IMR-90 (cell line): ENCODE data around the gene COX7C. TPM values are rescaled to one million over a fixed set of nuclear protein-coding genes. Genes with fewer than 3 reads are reported as not detected.

Experiments
- ATAC-seq: fragments of 200-7000 bp; cut with Tn5 transposase; 2 replicates; pipeline ENCODE4 v1.9.1; 2020; ENCODE audit warnings: low read depth, mild to moderate bottlenecking, moderate library complexity
- Bru-seq: library from RNA; stranded (reverse); fragments of 400-500 nt; gene quantifications from one replicate; lab custom pipeline; 2021; lab: Mats Ljungman, UMichigan
- BruChase-seq, 2 experiments: library from RNA; stranded (reverse); fragments of 400-500 nt; gene quantifications; one replicate each; lab custom pipeline; 2021; lab: Mats Ljungman, UMichigan
- BruUV-seq: library from RNA; stranded (reverse); fragments of 400-500 nt; replicated peaks from 2 replicates; lab custom pipeline; 2021; lab: Mats Ljungman, UMichigan
- CTCF ChIA-PET: fragments of 300-600 bp; formaldehyde crosslinking; extraction: SDS; loops from one replicate; lab custom pipeline; 2021; ENCODE audit warnings: antibody characterized with exemption; lab: Yijun Ruan, JAX
- POLR2A ChIA-PET: fragments of 300-600 bp; sonication (Branson Sonifier 250); formaldehyde crosslinking; loops from one replicate; lab custom pipeline; 2022; ENCODE audit warnings: antibody characterized with exemption; ENCODE audit not compliant: unreplicated experiment; lab: Charles Lee
- DNase-seq: peaks from one replicate; pipeline ENCODE4 v3.0.0; 2013
- H2AFZ ChIP-seq: replicated peaks from 2 replicates; pipeline ENCODE3; 2013; ENCODE audit warnings: low read length, mild to moderate bottlenecking; ENCODE audit not compliant: poor library complexity
- H2AK5ac ChIP-seq: 2 replicates; pipeline ENCODE4 v1.6.1; 2013; ENCODE audit warnings: low read depth, low read length, inconsistent platforms
- H2AK9ac ChIP-seq: replicated peaks from 2 replicates; pipeline ENCODE3; 2013; ENCODE audit warnings: mild to moderate bottlenecking, low read depth, low read length, moderate library complexity; ENCODE audit not compliant: poor library complexity
- H2BK120ac ChIP-seq: 2 replicates; pipeline ENCODE4 v1.6.1; 2013; ENCODE audit warnings: low read depth, low read length, inconsistent platforms
- H2BK15ac ChIP-seq: 3 replicates; pipeline ENCODE4 v1.6.1; 2013; ENCODE audit warnings: low read depth, low read length, inconsistent platforms
- H2BK20ac ChIP-seq: 2 replicates; pipeline ENCODE4 v1.6.1; 2013; ENCODE audit warnings: low read depth, mild to moderate bottlenecking, inconsistent platforms, low read length, moderate library complexity
- H2BK5ac ChIP-seq: 2 replicates; pipeline ENCODE4 v1.6.1; 2013; ENCODE audit warnings: mild to moderate bottlenecking, low read depth, low read length, inconsistent platforms; ENCODE audit not compliant: poor library complexity, severe bottlenecking
- H3K14ac ChIP-seq: replicated peaks from 2 replicates; pipeline ENCODE4 v1.6.1; 2013; ENCODE audit warnings: low read depth, low read length, inconsistent platforms
- H3K18ac ChIP-seq: 2 replicates; pipeline ENCODE4 v1.6.1; 2013; ENCODE audit warnings: low read depth, low read length, control low read depth
- H3K23ac ChIP-seq: 2 replicates; pipeline ENCODE4 v1.6.1; 2013; ENCODE audit warnings: low read depth, low read length, inconsistent platforms
- H3K27ac ChIP-seq: 2 replicates; pipeline ENCODE4 v1.5.1; 2013; ENCODE audit warnings: mild to moderate bottlenecking, control low read depth, low read length; ENCODE audit not compliant: insufficient read depth
- H3K27me3 ChIP-seq: 2 replicates; pipeline ENCODE4 v1.6.1; 2013; ENCODE audit warnings: low read length; ENCODE audit not compliant: control insufficient read depth, insufficient read depth
- H3K36me3 ChIP-seq: 2 replicates; pipeline ENCODE4 v1.6.1; 2013; ENCODE audit warnings: low read length, mixed read lengths; ENCODE audit not compliant: control insufficient read depth, insufficient read depth
- H3K4ac ChIP-seq: 2 replicates; pipeline ENCODE4 v1.6.1; 2013; ENCODE audit warnings: low read depth, low read length, inconsistent platforms
- H3K4me1 ChIP-seq: 2 replicates; pipeline ENCODE4 v1.6.1; 2013; ENCODE audit warnings: low read length, mixed read lengths; ENCODE audit not compliant: control insufficient read depth, insufficient read depth
- H3K4me2 ChIP-seq: 2 replicates; pipeline ENCODE4 v1.6.1; 2013; ENCODE audit warnings: low read depth, mild to moderate bottlenecking, control low read depth, low read length, moderate library complexity
- H3K4me3 ChIP-seq: 2 replicates; pipeline ENCODE4 v1.5.1; 2013; ENCODE audit warnings: low read depth, mild to moderate bottlenecking, control low read depth, low read length, moderate library complexity; ENCODE audit not compliant: insufficient read depth
- H3K56ac ChIP-seq: 2 replicates; pipeline ENCODE4 v1.6.1; 2013; ENCODE audit warnings: low read length, inconsistent platforms; ENCODE audit not compliant: insufficient read depth; ENCODE audit errors: extremely low read depth
- H3K79me1 ChIP-seq, 2 experiments: 2 replicates each; pipeline ENCODE4 v1.6.1; 2013; ENCODE audit warnings: low read length in 2 of 2, inconsistent platforms in 1 of 2, low read depth in 1 of 2
- H3K9ac ChIP-seq: 2 replicates; pipeline ENCODE4 v1.6.1; 2013; ENCODE audit warnings: low read depth, low read length, control low read depth
- H3K9me1 ChIP-seq: 2 replicates; pipeline ENCODE4 v1.6.1; 2013; ENCODE audit warnings: low read length, inconsistent platforms; ENCODE audit not compliant: insufficient read depth
- H3K9me3 ChIP-seq: 2 replicates; pipeline ENCODE4 v1.6.1; 2013; ENCODE audit warnings: low read length; ENCODE audit not compliant: control insufficient read depth, insufficient read depth
- H4K20me1 ChIP-seq: 2 replicates; pipeline ENCODE4 v1.6.1; 2013; ENCODE audit warnings: low read length, inconsistent platforms; ENCODE audit not compliant: insufficient read depth
- H4K5ac ChIP-seq: 2 replicates; pipeline ENCODE4 v1.6.1; 2013; ENCODE audit warnings: mild to moderate bottlenecking, low read depth, low read length, control low read depth
- H4K8ac ChIP-seq, 2 experiments: 2 replicates each; pipeline ENCODE4 v1.6.1; 2013; ENCODE audit warnings: low read depth in 2 of 2, low read length in 2 of 2, control low read depth in 1 of 2, inconsistent platforms in 1 of 2
- H4K91ac ChIP-seq: 2 replicates; pipeline ENCODE4 v1.6.1; 2013; ENCODE audit warnings: low read depth, low read length, inconsistent platforms; ENCODE audit not compliant: insufficient read depth
- CHD1 ChIP-seq: IDR thresholded peaks from 2 replicates; pipeline ENCODE4 v1.6.1; 2012; ENCODE audit warnings: low read depth, low read length, improper control_type of control experiment
- POLR2A ChIP-seq: IDR thresholded peaks from 2 replicates; pipeline ENCODE4 v1.6.1; 2012; ENCODE audit warnings: mild to moderate bottlenecking, low read depth, low read length
- RFX5 ChIP-seq: IDR thresholded peaks from 2 replicates; pipeline ENCODE4 v1.8.0; 2012; ENCODE audit warnings: low read depth, mild to moderate bottlenecking, low read length, moderate library complexity
- WGBS, 2 experiments: methylation state at CpG; one replicate each; pipeline versions ENCODE4 v1.1.5 to v1.1.7; 2013; ENCODE audit warnings: missing lambda C conversion rate in 2 of 2; ENCODE audit not compliant: insufficient read length in 1 of 2; ENCODE audit errors: extremely low coverage in 2 of 2; 5-methylcytosine and 5-hydroxymethylcytosine counted together
- dilution Hi-C: fragments of 300-500 bp; cut with HindIII; formaldehyde crosslinking; loops from one replicate; pipeline ENCODE4 v1.14.3; 2018; ENCODE audit warnings: low sequenced_read_pairs; ENCODE audit not compliant: unreplicated experiment
- in situ Hi-C: fragments of 300-500 bp; cut with MboI; formaldehyde crosslinking; loops from 3 replicates; pipeline ENCODE4 v1.14.3; 2019; ENCODE audit warnings: low sequenced_read_pairs, inconsistent platforms, mixed read lengths
- intact Hi-C: fragments of 100-400 bp; cut with micrococcal nuclease; formaldehyde crosslinking; loops from 2 replicates; pipeline ENCODE4 v1.10.0; 2022
- long read RNA-seq: library from polyadenylated mRNA; unstranded; transcript quantifications from one replicate; pipeline ENCODE4 v2.0.0, GENCODE V29; 2021; ENCODE audit not compliant: unreplicated experiment
- polyA plus RNA-seq, 3 experiments: library from polyadenylated mRNA; depleted of rRNA; stranded (reverse); fragments of >200 nt; gene quantifications; 2 replicates each; pipeline ENCODE4 v1.2.3, GENCODE V29; 2012; ENCODE audit warnings: low replicate concordance in 1 of 3
- total RNA-seq: library from RNA; depleted of rRNA; stranded (reverse); fragments of >200 nt; gene quantifications from 2 replicates; pipeline ENCODE4 v1.2.3, GENCODE V29; 2012; rRNA removed

Gene COX7C, protein sequence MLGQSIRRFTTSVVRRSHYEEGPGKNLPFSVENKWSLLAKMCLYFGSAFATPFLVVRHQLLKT
- total RNA-seq (91.4 and 210 TPM in 2 replicates), polyA plus RNA-seq (2012; rRNA removed) (544 and 564 TPM in 2 replicates), Bru-seq, nascent RNA (percentile 94 among the genes with signal in this experiment), BruChase-seq, experiment 1, labeled RNA remaining after a 6-hour chase (percentile 85 among the genes with signal in this experiment), BruChase-seq, experiment 2, labeled RNA remaining after a 2-hour chase (percentile 88 among the genes with signal in this experiment)
- polyA plus RNA-seq (2012; cell fraction: cytosol; rRNA removed) = 109 and 216 TPM in 2 replicates
- 18.1 and 143 TPM in 2 replicates for polyA plus RNA-seq (2012; cell fraction: nucleus; rRNA removed; ENCODE audit: low replicate concordance)
- long read RNA-seq, transcript COX7C-201 (3 exons, 666 nt) = major isoform, 172 of 185 reads
- long read RNA-seq, transcript COX7C-205 (3 exons, 369 nt) = minor isoform, 8 of 185 reads
- long read RNA-seq, partial matches to known transcripts = 3 of 185 reads
- long read RNA-seq, other reads (novel, unspliced or antisense) = 2 of 185 reads

- Histone ChIP-seq H3K9me3 (no peaks in the 10 kb centered on the region), H2BK5ac (peak within 1 kb of the TSS; percentile 86), H3K56ac (peak within 1 kb of the TSS; percentile 84), H4K8ac (peak within 1 kb of the TSS; percentile 98 to 99), H3K4me1 (no peaks in the 10 kb centered on the region), H3K4me3 (peak within 1 kb of the TSS; percentile 95), H4K5ac (peak within 1 kb of the TSS; percentile 98), H2AK5ac (peak within 1 kb of the TSS; percentile 54; the same call in 1 of the 2 replicates), H3K4ac (peak within 1 kb of the TSS; percentile 90), H3K27ac (peak within 1 kb of the TSS; percentile 80), H2AFZ (peak within 1 kb of the TSS; percentile 97), H3K36me3 (peaks cover 2% of the 10 kb centered on the region), H2BK15ac (no peak within 1 kb of the TSS), H3K23ac (peak within 1 kb of the TSS; percentile 80), H2BK120ac (0 out of 2 replicates have a peak within 1 kb of the TSS, but pooled peaks have one; percentile 20), H4K91ac (peak within 1 kb of the TSS; percentile 77), H3K4me2 (peak within 1 kb of the TSS; percentile 81), H2BK20ac (no peak within 1 kb of the TSS), H3K14ac (peak within 1 kb of the TSS; percentile 97), H3K9me1 (no peaks in the 10 kb centered on the region), H3K9ac (peak within 1 kb of the TSS; percentile 94), H3K79me1 (peaks cover 13 to 18% of the 10 kb centered on the region in 2 experiments), H3K27me3 (no peaks in the 10 kb centered on the region), H3K18ac (peak within 1 kb of the TSS; percentile 80), H2AK9ac (peak within 1 kb of the TSS; percentile 92), H4K20me1 (peaks cover 3% of the 10 kb centered on the region; the same call in 1 of the 2 replicates)
- in situ Hi-C loops (no loop called here), dilution Hi-C loops (no loop called here), intact Hi-C loops (no loop called here)
- WGBS, 2 experiments = no CpG with 5 or more reads among the region's 41 CpGs
- TSS peak; percentile 49 for BruUV-seq
- peak; percentile 95 for DNase-seq
- TF ChIP-seq CHD1 (no peak), POLR2A (peak; percentile 71; the same call in 1 of the 2 replicates), RFX5 (no peak)
- ATAC-seq = peak; percentile 99
- ChIA-PET POLR2A (interaction anchor here (0.6 kb wide), 1 partner anchor 202 kb away, joined by 3 read pairs; no protein-coding TSS in a partner anchor), CTCF (no interaction called here)
These were observed at the start of gene COX7C for GRCh38 chr5:86617756-86618576. Gene COX7C, plus strand, starts transcription at chr5:86617941. Its CDS starts 115 bp downstream, at chr5:86618056.
